HCT116 (cell line): Measurements from ENCODE around the gene SLC9A9. TPM values are rescaled to one million over a fixed set of nuclear protein-coding genes. Genes with fewer than 3 reads are reported as not detected.

Source experiments
- ATAC-seq: fragments of 200-7000 bp; cut with Tn5 transposase; 2 replicates; pipeline ENCODE4 v1.9.1; 2020; ENCODE audit warnings: mild to moderate bottlenecking, moderate library complexity
- BruUV-seq: library from RNA; stranded (reverse); fragments of 400-500 nt; replicated peaks from 2 replicates; lab custom pipeline; 2021; lab: Mats Ljungman, UMichigan
- CTCF ChIA-PET: fragments of 300-600 bp; sonication (Branson Sonifier 250); formaldehyde crosslinking; loops from one replicate; lab custom pipeline; 2021; ENCODE audit warnings: antibody characterized with exemption; lab: Charles Lee
- POLR2A ChIA-PET: fragments of 300-600, 350-600 bp; sonication (Branson Sonifier 250); formaldehyde crosslinking; loops from one replicate; lab custom pipeline; 2021; ENCODE audit warnings: antibody characterized with exemption; lab: Charles Lee
- RAD21 ChIA-PET, 2 experiments: fragments of 300-600 bp; sonication (Branson Sonifier 250); formaldehyde crosslinking; loops; one replicate each; lab custom pipeline; 2023; ENCODE audit warnings: low total read pairs in 2 of 2; ENCODE audit not compliant: uncharacterized antibody in 2 of 2, unreplicated experiment in 2 of 2, low non-redundant PET in 1 of 2; lab: Charles Lee
- DNase-seq: peaks from one replicate; pipeline ENCODE4 v3.0.0-alpha.2; 2010; ENCODE audit warnings: low read depth, low spot score
- H2AFZ ChIP-seq: fragments of 200-600 bp; shearing (Covaris generic), sonication (generic); 2 replicates; pipeline ENCODE4 v1.6.1; 2017; ENCODE audit warnings: low read depth, mixed run types, mixed read lengths, antibody characterized with exemption, low read length; ENCODE audit not compliant: poor library complexity, severe bottlenecking
- H3K27ac ChIP-seq: 2 replicates; pipeline ENCODE4 v1.5.1; 2012; ENCODE audit warnings: low read depth, low read length
- H3K27me3 ChIP-seq: fragments of 200-600 bp; sonication (generic); 2 replicates; pipeline ENCODE4 v1.6.1; 2016; ENCODE audit warnings: mixed run types, low read length, mixed read lengths; ENCODE audit not compliant: insufficient read depth
- H3K36me3 ChIP-seq, 2 experiments: fragments of 200-500 bp in 1 of 2; fragments of 200-600 bp in 1 of 2; sonication (Bioruptor generic) in 1 of 2; sonication (generic) in 1 of 2; 2 replicates each; pipeline versions ENCODE4 v1.5.1 to v1.6.1; 2014 to 2016; ENCODE audit warnings: low read length in 2 of 2, inconsistent platforms in 1 of 2, mixed read lengths in 1 of 2, mixed run types in 1 of 2; ENCODE audit not compliant: insufficient read depth in 2 of 2, control insufficient read depth in 1 of 2
- H3K4me1 ChIP-seq, 2 experiments: fragments of 200-600 bp in 1 of 2; sonication (generic) in 1 of 2; 2 replicates each; pipeline versions ENCODE4 v1.5.1 to v1.6.1; 2012 to 2017; ENCODE audit warnings: low read length in 2 of 2, inconsistent platforms in 1 of 2, mild to moderate bottlenecking in 1 of 2, mixed read lengths in 1 of 2, mixed run types in 1 of 2, moderate library complexity in 1 of 2; ENCODE audit not compliant: insufficient read depth in 2 of 2, control insufficient read depth in 1 of 2
- H3K4me2 ChIP-seq: fragments of 200-600 bp; sonication (generic); 2 replicates; pipeline ENCODE4 v1.6.1; 2017; ENCODE audit warnings: mixed run types, low read length, mixed read lengths
- H3K4me3 ChIP-seq, 2 experiments: fragments of 200-600 bp in 1 of 2; sonication (generic) in 1 of 2; replicated peaks in 1 of 2; 2 replicates each; pipeline ENCODE4 v1.5.1; 2011 to 2016; ENCODE audit warnings: low read length in 2 of 2, control low read depth in 1 of 2, low read depth in 1 of 2, mild to moderate bottlenecking in 1 of 2, mixed read lengths in 1 of 2, mixed run types in 1 of 2
- H3K79me2 ChIP-seq: fragments of 200-600 bp; sonication (generic); 2 replicates; pipeline ENCODE4 v1.6.1; 2017; ENCODE audit warnings: mild to moderate bottlenecking, mixed run types, low read length, moderate library complexity, mixed read lengths; ENCODE audit not compliant: insufficient read depth
- H3K9ac ChIP-seq: fragments of 200-600 bp; sonication (generic); 2 replicates; pipeline ENCODE4 v1.6.1; 2016; ENCODE audit warnings: low read length, mixed read lengths
- H3K9me2 ChIP-seq: fragments of 200-600 bp; sonication (generic), shearing (Covaris generic); 2 replicates; pipeline ENCODE4 v1.6.1; 2017; ENCODE audit warnings: mixed run types, mild to moderate bottlenecking, moderate library complexity; ENCODE audit not compliant: insufficient read depth
- H3K9me3 ChIP-seq, 2 experiments: fragments of 200-500 bp in 1 of 2; fragments of 200-600 bp in 1 of 2; sonication (Bioruptor generic) in 1 of 2; sonication (generic) in 1 of 2; 2 replicates each; pipeline ENCODE4 v1.6.1; 2014 to 2017; ENCODE audit warnings: low read length in 2 of 2, mixed read lengths in 2 of 2, inconsistent platforms in 1 of 2, low read depth in 1 of 2, mild to moderate bottlenecking in 1 of 2, mixed run types in 1 of 2, moderate library complexity in 1 of 2; ENCODE audit not compliant: control insufficient read depth in 1 of 2, insufficient read depth in 1 of 2
- H4K20me1 ChIP-seq: fragments of 200-600 bp; sonication (generic), shearing (Covaris generic); 2 replicates; pipeline ENCODE4 v1.6.1; 2017; ENCODE audit warnings: mixed run types, mild to moderate bottlenecking, moderate library complexity; ENCODE audit not compliant: insufficient read depth
- CBX3 ChIP-seq: IDR thresholded peaks from 2 replicates; pipeline ENCODE4 v1.6.1; 2012; ENCODE audit warnings: low read depth
- CTCF ChIP-seq, 3 experiments: fragments of 200-600 bp in 1 of 3; sonication (generic) in 1 of 3; IDR thresholded peaks in 2 of 3; conservative IDR thresholded peaks in 1 of 3; 2 replicates each; pipeline ENCODE4 v1.5.1; 2012 to 2017; ENCODE audit warnings: low read depth in 2 of 3, low read length in 2 of 3, antibody characterized with exemption in 1 of 3, borderline replicate concordance in 1 of 3, control low read depth in 1 of 3, mild to moderate bottlenecking in 1 of 3, mixed read lengths in 1 of 3, mixed run types in 1 of 3, moderate library complexity in 1 of 3; ENCODE audit not compliant: insufficient read depth in 1 of 3
- EGR1 ChIP-seq: IDR thresholded peaks from 2 replicates; pipeline ENCODE4 v1.6.1; 2012; ENCODE audit warnings: low read depth
- ELF1 ChIP-seq: IDR thresholded peaks from 2 replicates; pipeline ENCODE4 v1.6.1; 2012; ENCODE audit warnings: low read depth, borderline replicate concordance
- EZH2phosphoT487 ChIP-seq: fragments of 200-600 bp; IDR thresholded peaks from 2 replicates; pipeline ENCODE4 v1.6.1; 2018; ENCODE audit warnings: antibody characterized with exemption, borderline replicate concordance
- FOSL1 ChIP-seq: IDR thresholded peaks from 2 replicates; pipeline ENCODE4 v1.6.1; 2012; ENCODE audit warnings: low read depth
- JUND ChIP-seq: IDR thresholded peaks from 2 replicates; pipeline ENCODE4 v1.6.1; 2012
- POLR2AphosphoS5 ChIP-seq: IDR thresholded peaks from 2 replicates; pipeline ENCODE4 v1.6.1; 2011; ENCODE audit warnings: mild to moderate bottlenecking, low read depth, low read length, moderate library complexity
- REST ChIP-seq: IDR thresholded peaks from 2 replicates; pipeline ENCODE4 v1.6.1; 2012; ENCODE audit warnings: low read depth
- TCF7L2 ChIP-seq: IDR thresholded peaks from 2 replicates; pipeline ENCODE4 v1.7.0; 2011; ENCODE audit warnings: borderline replicate concordance, inconsistent platforms; ENCODE audit not compliant: insufficient read depth, insufficient read length; ENCODE audit errors: extremely low read depth
- YY1 ChIP-seq: IDR thresholded peaks from 2 replicates; pipeline ENCODE4 v1.6.1; 2011; ENCODE audit warnings: low read length, low read depth, moderate library complexity, mild to moderate bottlenecking; ENCODE audit not compliant: insufficient replicate concordance; ENCODE audit errors: extremely low read depth
- ZBTB33 ChIP-seq: IDR thresholded peaks from 2 replicates; pipeline ENCODE4 v1.6.1; 2011; ENCODE audit warnings: mild to moderate bottlenecking, low read length, moderate library complexity; ENCODE audit not compliant: insufficient replicate concordance; ENCODE audit errors: extremely low read depth
- ZNF274 ChIP-seq: fragments of 200-500 bp; sonication (Bioruptor generic); IDR thresholded peaks from 2 replicates; pipeline ENCODE4 v1.6.1; 2014; ENCODE audit warnings: mild to moderate bottlenecking, low read depth, low read length, inconsistent platforms
- intact Hi-C: fragments of 100-400 bp; cut with micrococcal nuclease; formaldehyde crosslinking; loops from 2 replicates; pipeline ENCODE4 v1.10.0; 2022
- total RNA-seq: library from RNA; stranded (reverse); gene quantifications from one replicate; pipeline ENCODE4 v1.2.1, GENCODE V29; 2021; ENCODE audit not compliant: unreplicated experiment

Gene SLC9A9
- total RNA-seq, 1 experiment from 2014 or later = 0.20 TPM

GRCh38 chr3:143822374-143822773, 25.9 kb downstream of the SLC9A9 start:
- ATAC-seq (no peak), DNase-seq (no peak)
- no peaks in the 10 kb centered on the region for H3K9me2 ChIP-seq
- ChIA-PET CTCF (no interaction called here), POLR2A (no interaction called here), RAD21 (no interaction called here)
- no TSS peak for BruUV-seq
- intact Hi-C loops = no loop called here
- H3K4me1 ChIP-seq = no peaks in the 10 kb centered on the region
- H2AFZ ChIP-seq = no peak overlapping the region
- TF ChIP-seq ZNF274 (no peak), EZH2phosphoT487 (no peak), FOSL1 (no peak), YY1 (no peak), TCF7L2 (no peak), CBX3 (no peak), JUND (no peak), REST (no peak), ZBTB33 (no peak), ELF1 (no peak), POLR2AphosphoS5 (no peak), EGR1 (no peak), CTCF (IDR thresholded peaks at IDR 0.05 in 2 of 3, conservative IDR thresholded peaks at IDR 0.05 in 1 of 3; ENCODE audit: borderline replicate concordance in 1 of 3, insufficient read depth in 1 of 3, low read depth in 2 of 3, low read length in 2 of 3) (no peak)
- H3K4me2 ChIP-seq = no peak overlapping the region
- no peaks in the 10 kb centered on the region for H3K36me3 ChIP-seq
- no peak overlapping the region for H3K9ac ChIP-seq
- H3K79me2 ChIP-seq = no peaks in the 10 kb centered on the region
- H4K20me1 ChIP-seq = no peaks in the 10 kb centered on the region
- H3K27me3 ChIP-seq = no peaks in the 10 kb centered on the region
- H3K9me3 ChIP-seq = no peaks in the 10 kb centered on the region
- H3K4me3 ChIP-seq = no peak overlapping the region
- H3K27ac ChIP-seq = no peak overlapping the region
